ENCODE results near the gene SAMD4A.
"Not testable (repeated sequence)": the region's sequence is repeated elsewhere in the genome, so short reads cannot be mapped to it uniquely, and the experiment has no call there.

Gene SAMD4A

GRCh38 chr14:54798465-54799124, 231.7 kb downstream of the SAMD4A start:
- no peak overlapping the region for H3K27ac ChIP-seq
- TF ChIP-seq, protein P1, sequence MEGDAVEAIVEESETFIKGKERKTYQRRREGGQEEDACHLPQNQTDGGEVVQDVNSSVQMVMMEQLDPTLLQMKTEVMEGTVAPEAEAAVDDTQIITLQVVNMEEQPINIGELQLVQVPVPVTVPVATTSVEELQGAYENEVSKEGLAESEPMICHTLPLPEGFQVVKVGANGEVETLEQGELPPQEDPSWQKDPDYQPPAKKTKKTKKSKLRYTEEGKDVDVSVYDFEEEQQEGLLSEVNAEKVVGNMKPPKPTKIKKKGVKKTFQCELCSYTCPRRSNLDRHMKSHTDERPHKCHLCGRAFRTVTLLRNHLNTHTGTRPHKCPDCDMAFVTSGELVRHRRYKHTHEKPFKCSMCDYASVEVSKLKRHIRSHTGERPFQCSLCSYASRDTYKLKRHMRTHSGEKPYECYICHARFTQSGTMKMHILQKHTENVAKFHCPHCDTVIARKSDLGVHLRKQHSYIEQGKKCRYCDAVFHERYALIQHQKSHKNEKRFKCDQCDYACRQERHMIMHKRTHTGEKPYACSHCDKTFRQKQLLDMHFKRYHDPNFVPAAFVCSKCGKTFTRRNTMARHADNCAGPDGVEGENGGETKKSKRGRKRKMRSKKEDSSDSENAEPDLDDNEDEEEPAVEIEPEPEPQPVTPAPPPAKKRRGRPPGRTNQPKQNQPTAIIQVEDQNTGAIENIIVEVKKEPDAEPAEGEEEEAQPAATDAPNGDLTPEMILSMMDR (conservative IDR thresholded peaks at IDR 0.05) = no peak

GRCh38 chr14:54801482-54801881, 234.6 kb downstream of the SAMD4A start:
- H3K27ac ChIP-seq = not testable (repeated sequence)

DNA sequence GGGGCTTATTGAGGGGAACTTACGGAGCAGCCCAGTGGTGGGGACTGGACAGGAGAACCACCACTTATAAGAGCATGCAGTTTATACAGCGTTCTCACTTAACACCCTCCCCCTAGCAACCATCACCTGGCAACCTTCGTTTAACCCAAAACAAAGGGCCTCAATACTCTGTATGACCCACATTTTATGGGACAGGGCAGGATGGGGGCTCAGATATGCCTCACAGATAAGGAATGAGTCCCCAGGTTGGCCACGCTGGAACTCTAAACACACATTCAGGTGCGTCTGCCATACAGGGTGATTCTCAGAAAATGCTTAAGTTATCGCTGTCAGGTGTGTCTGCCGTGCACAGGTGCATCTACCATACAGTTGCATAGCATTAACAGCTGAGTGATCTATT, 236.5 kb downstream of the SAMD4A start:
- H3K27ac ChIP-seq = no peak overlapping the region
- TF ChIP-seq, protein P1 (conservative IDR thresholded peaks at IDR 0.05) = no peak

GRCh38 chr14:54803926-54804537, 237.1 kb downstream of the SAMD4A start:
- no peak overlapping the region for H3K27ac ChIP-seq
- TF ChIP-seq, protein P1 (conservative IDR thresholded peaks at IDR 0.05) = no peak

GRCh38 chr14:54804538-54805041, 237.7 kb downstream of the SAMD4A start:
- TF ChIP-seq, protein P1 (conservative IDR thresholded peaks at IDR 0.05) = no peak

GRCh38 chr14:54805070-54805444, 238.1 kb downstream of the SAMD4A start:
- TF ChIP-seq, protein P1 (conservative IDR thresholded peaks at IDR 0.05) = no peak
- H3K27ac ChIP-seq = no peak overlapping the region

More at GRCh38 chr14:54804538-54805041, 237.7 kb downstream of the SAMD4A start:
- no peak overlapping the region for H3K27ac ChIP-seq

DNA sequence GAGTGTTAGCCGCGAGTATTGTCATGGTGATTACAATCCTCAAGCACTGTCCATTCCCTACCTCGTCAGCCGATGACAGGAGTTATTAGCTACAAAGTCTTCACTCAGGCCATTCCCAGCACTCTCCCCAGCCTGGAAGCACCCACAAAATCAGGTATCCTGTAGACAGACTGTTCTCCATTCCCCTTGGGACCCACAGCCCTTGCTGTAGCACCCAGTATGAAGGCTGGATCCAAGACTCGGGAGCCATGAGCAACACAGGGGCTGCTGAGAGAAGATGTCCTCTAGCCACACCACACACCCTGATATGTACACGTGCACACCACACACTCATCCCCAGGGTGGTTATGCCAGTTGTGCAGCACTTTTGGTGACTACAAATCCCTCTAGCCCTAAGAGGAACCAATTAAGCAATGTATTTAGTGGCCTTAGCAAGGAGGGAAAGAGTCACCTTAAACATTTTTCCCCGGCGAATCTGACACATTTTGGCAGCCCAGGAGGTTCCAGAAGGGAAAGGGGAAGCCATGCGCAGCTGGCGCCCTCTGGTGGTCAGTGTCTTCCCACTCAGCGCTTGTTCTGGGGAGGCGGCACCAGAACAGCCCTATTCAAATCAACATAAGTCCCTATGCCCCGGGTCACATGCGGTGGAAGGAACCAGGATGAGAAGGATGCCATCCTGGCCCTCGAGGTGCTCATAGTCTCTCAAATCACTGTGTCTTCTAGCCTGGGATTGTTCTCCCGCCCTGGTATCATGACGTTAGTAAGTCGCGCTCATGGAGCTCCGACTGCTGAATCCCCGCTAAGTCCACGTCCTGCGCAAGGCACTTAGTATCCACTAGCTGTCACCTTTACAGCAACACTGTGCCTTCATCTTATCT, 238.8 kb downstream of the SAMD4A start:
- H3K27ac ChIP-seq = peak overlapping the region; percentile 21; the same call in 1 of the 2 replicates
- TF ChIP-seq, protein P1 (conservative IDR thresholded peaks at IDR 0.05) = peak; percentile 96

Data from VCaP (cell line).